NCI-H748 (cell line): ENCODE data around the gene METTL6.
"Not testable (repeated sequence)": the region's sequence is repeated elsewhere in the genome, so short reads cannot be mapped to it uniquely, and the experiment has no call there.

Experiments
- DNase-seq: peaks from one replicate; lab custom pipeline; 2025; ENCODE audit not compliant: unreplicated experiment; lab: John Stamatoyannopoulos, UW

The METTL6 gene

GRCh38 chr3:15375461-15376000 lies 51.8 kb downstream of the METTL6 start:
- no peak for DNase-seq

- DNase-seq: no peak
These were observed 54.4 kb downstream of the METTL6 start for GRCh38 chr3:15372918-15373317.

- no peak for DNase-seq
These were observed 58.7 kb downstream of the METTL6 start for GRCh38 chr3:15368561-15369135.

- DNase-seq: no peak
These were observed 60.3 kb downstream of the METTL6 start for GRCh38 chr3:15367059-15367458.

GRCh38 chr3:15364078-15364477 lies 63.3 kb downstream of the METTL6 start:
- not testable (repeated sequence) for DNase-seq

- DNase-seq: no peak
These were observed 65.7 kb downstream of the METTL6 start for GRCh38 chr3:15361494-15362214.

GRCh38 chr3:15360788-15361493 lies 66.4 kb downstream of the METTL6 start:
- no peak for DNase-seq
